ENCODE measurements around the gene KLK10.

Gene KLK10

DNA sequence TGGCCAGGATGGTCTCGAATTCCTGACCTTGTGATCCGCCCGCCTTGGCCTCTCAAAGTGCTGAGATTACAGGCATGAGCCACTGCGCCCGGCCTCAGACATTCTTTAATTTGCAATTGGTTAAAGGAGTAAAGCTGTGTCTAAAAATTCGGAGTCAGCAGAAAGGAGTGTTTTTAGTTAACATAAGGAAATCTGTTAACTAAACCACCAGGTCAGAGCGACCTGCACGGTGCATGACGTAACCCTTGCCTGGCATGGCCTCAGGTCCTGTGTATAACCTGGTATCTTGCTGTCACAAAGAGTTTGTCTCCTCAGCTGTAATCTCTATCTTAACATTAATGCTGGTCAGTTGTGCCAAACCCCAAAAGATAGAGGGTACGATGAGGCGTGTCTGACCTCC lies 24.8 kb upstream of the KLK10 start:
- Histone ChIP-seq H3K4me3 (ENCODE audit: low read length) (no peak overlapping the region), H3K36me3 (ENCODE audit: control insufficient read depth, insufficient read depth, low read length) (no peaks in the 10 kb centered on the region), H3K27me3 (ENCODE audit: control insufficient read depth, insufficient read depth, low read length) (no peaks in the 10 kb centered on the region), H3K27ac (ENCODE audit: low read length) (no peak overlapping the region), H3K4me1 (ENCODE audit: control insufficient read depth, insufficient read depth, low read length) (peaks cover 6% of the 10 kb centered on the region), H3K9me3 (ENCODE audit: control insufficient read depth, insufficient read depth, low read length) (no peaks in the 10 kb centered on the region)
- WGBS (ENCODE audit: insufficient coverage, insufficient read length), result no CpG with 5 or more reads among the region's 11 CpGs
- DNase-seq (ENCODE audit: low read depth, low spot score), result no peak

DNA sequence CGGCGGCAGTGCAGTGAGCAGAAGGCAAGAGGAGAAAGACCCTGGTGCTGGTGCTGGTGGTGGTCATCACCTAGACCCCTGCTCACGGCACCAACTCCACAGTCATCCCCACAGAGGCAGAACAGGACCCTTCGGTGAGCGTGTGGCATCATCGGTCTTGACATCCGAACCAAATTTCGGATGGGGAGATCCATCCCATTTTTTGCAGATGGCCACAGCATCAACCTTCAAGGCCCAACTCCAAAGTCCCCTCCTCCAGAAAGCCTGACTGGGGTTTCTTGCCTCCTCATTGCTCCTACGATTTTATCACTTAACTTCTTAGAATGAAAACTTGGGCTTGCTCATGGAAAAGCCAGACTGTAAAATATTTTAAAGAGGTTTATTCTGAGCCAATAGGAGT lies 24.0 kb upstream of the KLK10 start:
- no peak for DNase-seq (ENCODE audit: low read depth, low spot score)
- Histone ChIP-seq H3K4me3 (ENCODE audit: low read length) (no peak overlapping the region), H3K27me3 (ENCODE audit: control insufficient read depth, insufficient read depth, low read length) (no peaks in the 10 kb centered on the region), H3K36me3 (ENCODE audit: control insufficient read depth, insufficient read depth, low read length) (no peaks in the 10 kb centered on the region), H3K27ac (ENCODE audit: low read length) (no peak overlapping the region), H3K9me3 (ENCODE audit: control insufficient read depth, insufficient read depth, low read length) (no peaks in the 10 kb centered on the region), H3K4me1 (ENCODE audit: control insufficient read depth, insufficient read depth, low read length) (peaks cover 6% of the 10 kb centered on the region)
- WGBS (ENCODE audit: insufficient coverage, insufficient read length), result no CpG with 5 or more reads among the region's 9 CpGs

DNA sequence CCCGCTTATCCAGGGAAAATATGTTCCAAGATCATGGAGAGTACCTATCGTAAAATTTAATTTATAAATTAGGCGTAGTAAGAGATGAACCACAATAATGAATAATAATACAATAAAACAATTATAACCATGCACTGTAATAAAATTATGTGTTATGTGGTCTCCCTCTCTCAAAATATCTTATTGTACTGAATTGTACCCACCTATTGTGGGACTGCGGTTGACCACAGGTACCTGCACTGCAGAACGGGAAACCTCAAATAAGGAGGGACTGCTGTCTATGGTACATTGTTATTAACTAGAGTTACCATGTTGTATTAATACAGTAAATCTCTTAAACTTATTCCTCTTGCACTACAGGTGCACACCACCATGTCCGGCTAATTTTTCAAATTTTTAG lies 20.6 kb upstream of the KLK10 start:
- Histone ChIP-seq H3K27ac (ENCODE audit: low read length) (no peak overlapping the region), H3K9me3 (ENCODE audit: control insufficient read depth, insufficient read depth, low read length) (no peaks in the 10 kb centered on the region), H3K27me3 (ENCODE audit: control insufficient read depth, insufficient read depth, low read length) (no peaks in the 10 kb centered on the region), H3K4me3 (ENCODE audit: low read length) (no peak overlapping the region), H3K36me3 (ENCODE audit: control insufficient read depth, insufficient read depth, low read length) (no peaks in the 10 kb centered on the region), H3K4me1 (ENCODE audit: control insufficient read depth, insufficient read depth, low read length) (peaks cover 1% of the 10 kb centered on the region; the same call in 1 of the 2 replicates)
- no CpG with 5 or more reads among the region's 6 CpGs for WGBS (ENCODE audit: insufficient coverage, insufficient read length)
- no peak for DNase-seq (ENCODE audit: low read depth, low spot score)

DNA sequence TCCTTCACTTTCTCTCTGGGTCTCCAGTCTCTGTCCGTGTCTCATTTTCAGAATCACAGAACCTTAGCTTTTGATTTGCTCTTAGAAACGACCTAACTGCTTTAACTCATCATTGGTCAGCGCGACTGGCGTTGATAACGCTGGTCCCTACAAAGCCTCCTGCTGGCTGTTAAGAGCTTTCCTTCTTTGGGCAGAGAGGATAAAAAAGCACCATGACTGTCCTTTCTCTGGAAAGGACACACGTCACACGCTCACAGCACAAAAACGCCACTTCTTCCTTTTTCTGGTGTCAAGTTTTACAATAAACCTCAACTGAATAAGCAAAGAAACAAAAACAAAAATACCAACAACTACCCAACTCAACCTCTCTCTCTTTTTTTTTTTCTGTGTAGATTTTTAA lies 17.0 kb upstream of the KLK10 start:
- Histone ChIP-seq H3K36me3 (ENCODE audit: control insufficient read depth, insufficient read depth, low read length) (no peaks in the 10 kb centered on the region), H3K27me3 (ENCODE audit: control insufficient read depth, insufficient read depth, low read length) (no peaks in the 10 kb centered on the region), H3K27ac (ENCODE audit: low read length) (no peak overlapping the region), H3K4me1 (ENCODE audit: control insufficient read depth, insufficient read depth, low read length) (no peaks in the 10 kb centered on the region), H3K4me3 (ENCODE audit: low read length) (no peak overlapping the region), H3K9me3 (ENCODE audit: control insufficient read depth, insufficient read depth, low read length) (no peaks in the 10 kb centered on the region)
- no CpG with 5 or more reads among the region's 9 CpGs for WGBS (ENCODE audit: insufficient coverage, insufficient read length)
- no peak for DNase-seq (ENCODE audit: low read depth, low spot score)

- no peak within 1 kb of the TSS for H3K27ac ChIP-seq (ENCODE audit: low read length)
- H3K4me1 ChIP-seq (ENCODE audit: control insufficient read depth, insufficient read depth, low read length), result no peaks in the 10 kb centered on the region
- WGBS (ENCODE audit: insufficient coverage, insufficient read length), result no CpG with 5 or more reads among the region's 11 CpGs
- no peak within 1 kb of the TSS for H3K4me3 ChIP-seq (ENCODE audit: low read length)
- no peaks in the 10 kb centered on the region for H3K9me3 ChIP-seq (ENCODE audit: control insufficient read depth, insufficient read depth, low read length)
- H3K36me3 ChIP-seq (ENCODE audit: control insufficient read depth, insufficient read depth, low read length), result no peaks in the 10 kb centered on the region
- DNase-seq (ENCODE audit: low read depth, low spot score), result no peak
- no peaks in the 10 kb centered on the region for H3K27me3 ChIP-seq (ENCODE audit: control insufficient read depth, insufficient read depth, low read length)
Measured at GRCh38 chr19:51034704-51035103, 15.2 kb upstream of the KLK10 start, which contains the start of gene KLK12. KLK12 (minus strand) TSS chr19:51035002; CDS start chr19:51034621, 381 bp downstream.

GRCh38 chr19:51031880-51032225 lies 12.3 kb upstream of the KLK10 start:
- Histone ChIP-seq H3K4me1 (ENCODE audit: control insufficient read depth, insufficient read depth, low read length) (no peaks in the 10 kb centered on the region; the same call in 1 of the 2 replicates), H3K9me3 (ENCODE audit: control insufficient read depth, insufficient read depth, low read length) (no peaks in the 10 kb centered on the region), H3K27ac (ENCODE audit: low read length) (no peak overlapping the region), H3K27me3 (ENCODE audit: control insufficient read depth, insufficient read depth, low read length) (no peaks in the 10 kb centered on the region), H3K4me3 (ENCODE audit: low read length) (no peak overlapping the region), H3K36me3 (ENCODE audit: control insufficient read depth, insufficient read depth, low read length) (no peaks in the 10 kb centered on the region)
- no peak for DNase-seq (ENCODE audit: low read depth, low spot score)
- no CpG with 5 or more reads among the region's 28 CpGs for WGBS (ENCODE audit: insufficient coverage, insufficient read length)

DNA sequence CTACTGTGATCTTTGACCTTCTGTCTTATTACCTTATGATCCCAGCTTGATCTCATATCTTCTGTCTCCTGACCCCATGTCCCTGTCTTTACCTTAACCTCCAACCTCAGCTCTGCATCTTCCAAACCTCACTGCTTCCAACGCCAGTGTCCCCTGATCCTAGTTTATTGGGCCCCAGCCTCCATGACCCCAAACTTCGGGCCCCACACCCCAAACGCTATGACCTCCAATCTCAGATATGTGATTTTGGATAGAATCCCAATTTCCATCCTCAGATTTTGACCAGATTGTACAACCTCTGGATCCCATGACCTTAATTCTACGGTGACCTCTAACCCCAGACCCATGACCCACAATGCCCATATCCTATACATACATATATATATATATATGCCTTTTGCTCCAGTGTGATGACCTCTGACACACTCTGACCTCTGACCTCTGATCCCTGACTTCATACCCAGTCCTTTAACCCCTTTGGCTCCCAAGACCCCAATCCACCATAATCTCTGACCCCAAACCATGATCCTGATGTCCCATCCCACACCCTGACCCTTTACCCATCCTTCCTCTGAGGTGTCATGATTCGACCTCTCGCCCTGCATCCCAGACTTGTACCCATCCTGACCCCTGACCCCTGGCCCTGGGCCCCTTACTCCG lies 11.8 kb upstream of the KLK10 start:
- no peak for DNase-seq (ENCODE audit: low read depth, low spot score)
- no peak overlapping the region for H3K27ac ChIP-seq (ENCODE audit: low read length)
- no peaks in the 10 kb centered on the region for H3K36me3 ChIP-seq (ENCODE audit: control insufficient read depth, insufficient read depth, low read length)
- H3K4me3 ChIP-seq (ENCODE audit: low read length), result no peak overlapping the region
- no peaks in the 10 kb centered on the region; the same call in 1 of the 2 replicates for H3K4me1 ChIP-seq (ENCODE audit: control insufficient read depth, insufficient read depth, low read length)
- H3K27me3 ChIP-seq (ENCODE audit: control insufficient read depth, insufficient read depth, low read length), result no peaks in the 10 kb centered on the region
- H3K9me3 ChIP-seq (ENCODE audit: control insufficient read depth, insufficient read depth, low read length), result no peaks in the 10 kb centered on the region
- WGBS (ENCODE audit: insufficient coverage, insufficient read length), result no CpG with 5 or more reads among the region's 7 CpGs

GRCh38 chr19:51030631-51031030 lies 11.1 kb upstream of the KLK10 start:
- H3K36me3 ChIP-seq (ENCODE audit: control insufficient read depth, insufficient read depth, low read length), result no peaks in the 10 kb centered on the region
- no CpG with 5 or more reads among the region's 13 CpGs for WGBS (ENCODE audit: insufficient coverage, insufficient read length)
- peaks cover 2% of the 10 kb centered on the region; the same call in 1 of the 2 replicates for H3K4me1 ChIP-seq (ENCODE audit: control insufficient read depth, insufficient read depth, low read length)
- no peaks in the 10 kb centered on the region for H3K27me3 ChIP-seq (ENCODE audit: control insufficient read depth, insufficient read depth, low read length)
- no peaks in the 10 kb centered on the region for H3K9me3 ChIP-seq (ENCODE audit: control insufficient read depth, insufficient read depth, low read length)
- no peak for DNase-seq (ENCODE audit: low read depth, low spot score)
- H3K4me3 ChIP-seq (ENCODE audit: low read length), result no peak overlapping the region
- H3K27ac ChIP-seq (ENCODE audit: low read length), result no peak overlapping the region

- Histone ChIP-seq H3K4me3 (ENCODE audit: low read length) (no peak overlapping the region), H3K36me3 (ENCODE audit: control insufficient read depth, insufficient read depth, low read length) (no peaks in the 10 kb centered on the region), H3K9me3 (ENCODE audit: control insufficient read depth, insufficient read depth, low read length) (no peaks in the 10 kb centered on the region), H3K27ac (ENCODE audit: low read length) (no peak overlapping the region), H3K4me1 (ENCODE audit: control insufficient read depth, insufficient read depth, low read length) (peaks cover 2% of the 10 kb centered on the region; the same call in 1 of the 2 replicates), H3K27me3 (ENCODE audit: control insufficient read depth, insufficient read depth, low read length) (no peaks in the 10 kb centered on the region)
- no CpG with 5 or more reads among the region's 2 CpGs for WGBS (ENCODE audit: insufficient coverage, insufficient read length)
- no peak for DNase-seq (ENCODE audit: low read depth, low spot score)
Measured at GRCh38 chr19:51029718-51030117, 10.2 kb upstream of the KLK10 start.

DNA sequence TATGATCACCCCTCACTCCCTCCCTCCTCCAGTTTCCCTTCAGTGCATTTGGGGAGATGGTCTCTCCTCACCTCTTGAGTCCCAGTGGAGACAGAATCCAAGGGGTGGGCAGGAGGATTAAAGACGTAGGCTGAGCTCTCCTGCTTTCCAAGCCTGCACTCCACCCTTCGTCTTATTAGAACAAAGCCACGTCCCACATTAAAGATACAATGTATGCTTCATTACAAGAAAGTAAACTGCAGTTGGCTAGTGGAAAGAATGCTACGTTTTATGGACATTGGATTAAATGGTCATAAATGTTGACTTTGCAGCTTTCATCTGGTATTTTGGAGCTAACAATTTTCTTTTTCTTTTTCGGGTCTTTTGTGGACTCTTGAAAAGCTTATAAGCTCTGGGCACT lies 8.4 kb upstream of the KLK10 start:
- no CpG with 5 or more reads among the region's 5 CpGs for WGBS (ENCODE audit: insufficient coverage, insufficient read length)
- Histone ChIP-seq H3K4me3 (ENCODE audit: low read length) (no peak overlapping the region), H3K27ac (ENCODE audit: low read length) (no peak overlapping the region), H3K9me3 (ENCODE audit: control insufficient read depth, insufficient read depth, low read length) (no peaks in the 10 kb centered on the region), H3K4me1 (ENCODE audit: control insufficient read depth, insufficient read depth, low read length) (peaks cover 2% of the 10 kb centered on the region; the same call in 1 of the 2 replicates), H3K27me3 (ENCODE audit: control insufficient read depth, insufficient read depth, low read length) (no peaks in the 10 kb centered on the region), H3K36me3 (ENCODE audit: control insufficient read depth, insufficient read depth, low read length) (no peaks in the 10 kb centered on the region)
- no peak for DNase-seq (ENCODE audit: low read depth, low spot score)

Data from iPS DF 6.9 (cell line).